Prostate gland (tissue), 2 donors: ENCODE data around the gene BCAT1. TPM values are rescaled to one million over a fixed set of nuclear protein-coding genes. Genes with fewer than 3 reads are reported as not detected.

Experiments
- DNase-seq: peaks from one replicate; pipeline ENCODE4 v3.0.0-alpha.2; 2019; ENCODE audit warnings: low spot score
- H3K27ac ChIP-seq, 2 donors: fragments of 200-600 bp; sonication (generic); 2 replicates each; pipeline ENCODE4 v1.5.1; 2017 to 2019
- H3K27me3 ChIP-seq: fragments of 200-600 bp; sonication (generic); replicated peaks from 2 replicates; pipeline ENCODE4 v1.5.1; 2019; ENCODE audit not compliant: insufficient read depth
- H3K36me3 ChIP-seq, 2 donors: fragments of 200-600 bp; sonication (generic); 1 replicate in 1 of 2; 2 replicates in 1 of 2; pipeline versions ENCODE4 v1.5.1 to v1.8.1; 2017 to 2019
- H3K4me1 ChIP-seq: fragments of 200-600 bp; sonication (generic); replicated peaks from 2 replicates; pipeline ENCODE4 v1.5.1; 2019
- H3K4me3 ChIP-seq, 2 donors: fragments of 200-600 bp; sonication (generic); 2 replicates each; pipeline ENCODE4 v1.5.1; 2017 to 2019
- H3K9me3 ChIP-seq: fragments of 200-600 bp; sonication (generic); 2 replicates; pipeline ENCODE4 v1.5.1; 2017
- POLR2A ChIP-seq: fragments of 450-650 bp; IDR thresholded peaks from one replicate; pipeline ENCODE4 v1.6.1; 2016; ENCODE audit warnings: antibody characterized with exemption, mild to moderate bottlenecking
- POLR2AphosphoS5 ChIP-seq: sonication (generic); formaldehyde crosslinking; IDR thresholded peaks from one replicate; pipeline ENCODE4 v1.6.1; 2017; ENCODE audit warnings: antibody characterized with exemption
- WGBS: methylation state at CpG from one replicate; pipeline ENCODE4 v1.1.5; 2018; 5-methylcytosine and 5-hydroxymethylcytosine counted together
- intact Hi-C: fragments of 100-400 bp; cut with DNase I; formaldehyde crosslinking; loops from one replicate; pipeline ENCODE4 v1.14.2; 2022
- total RNA-seq, 2 donors: library from RNA; depleted of rRNA; stranded (reverse); fragments of >200 nt; gene quantifications; one replicate each; pipeline ENCODE4 v1.1.0, GENCODE V29; 2016
- TF ChIP-seq, protein P1 (sequence below), 4 experiments: fragments of 200-600 bp in 2 of 4; fragments of 450-650 bp in 2 of 4; sonication (generic) in 2 of 4; IDR thresholded peaks; 1 replicate in 3 of 4; 2 replicates in 1 of 4; pipeline ENCODE4 v1.5.1; 2016 to 2019; ENCODE audit warnings: antibody characterized with exemption in 4 of 4, mild to moderate bottlenecking in 2 of 4, moderate library complexity in 2 of 4

BCAT1 gene
- total RNA-seq, 2 donors from 2014 or later = 0.59 to 43.1 TPM

DNA sequence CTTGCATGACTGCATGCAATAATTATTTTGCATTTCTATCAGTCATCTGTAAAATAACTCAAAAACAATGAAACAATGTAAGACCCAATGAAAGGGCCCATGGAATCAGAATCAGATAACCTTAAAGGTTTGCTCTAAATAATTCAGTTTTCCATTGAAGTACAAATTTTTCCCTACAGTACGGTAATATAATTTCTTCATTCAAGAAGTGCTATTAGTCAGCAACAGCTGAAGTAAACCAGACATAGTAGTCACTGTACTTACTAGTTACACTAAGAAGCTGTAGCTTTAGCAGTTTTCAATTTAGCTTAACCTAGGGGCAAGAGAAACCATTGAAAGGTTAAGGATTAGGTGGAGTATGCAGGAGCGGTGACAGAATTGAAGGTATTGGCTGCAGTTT lies 43.5 kb downstream of the BCAT1 start:
- intact Hi-C loops = no loop called here
- DNase-seq = no peak
- Histone ChIP-seq H3K4me3 (no peak overlapping the region), H3K27me3 (peaks cover 8% of the 10 kb centered on the region), H3K4me1 (no peaks in the 10 kb centered on the region), H3K36me3 (no peaks in the 10 kb centered on the region), H3K27ac (no peak overlapping the region), H3K9me3 (no peaks in the 10 kb centered on the region)
- TF ChIP-seq POLR2AphosphoS5 (no peak), POLR2A (no peak)
- TF ChIP-seq, protein P1, sequence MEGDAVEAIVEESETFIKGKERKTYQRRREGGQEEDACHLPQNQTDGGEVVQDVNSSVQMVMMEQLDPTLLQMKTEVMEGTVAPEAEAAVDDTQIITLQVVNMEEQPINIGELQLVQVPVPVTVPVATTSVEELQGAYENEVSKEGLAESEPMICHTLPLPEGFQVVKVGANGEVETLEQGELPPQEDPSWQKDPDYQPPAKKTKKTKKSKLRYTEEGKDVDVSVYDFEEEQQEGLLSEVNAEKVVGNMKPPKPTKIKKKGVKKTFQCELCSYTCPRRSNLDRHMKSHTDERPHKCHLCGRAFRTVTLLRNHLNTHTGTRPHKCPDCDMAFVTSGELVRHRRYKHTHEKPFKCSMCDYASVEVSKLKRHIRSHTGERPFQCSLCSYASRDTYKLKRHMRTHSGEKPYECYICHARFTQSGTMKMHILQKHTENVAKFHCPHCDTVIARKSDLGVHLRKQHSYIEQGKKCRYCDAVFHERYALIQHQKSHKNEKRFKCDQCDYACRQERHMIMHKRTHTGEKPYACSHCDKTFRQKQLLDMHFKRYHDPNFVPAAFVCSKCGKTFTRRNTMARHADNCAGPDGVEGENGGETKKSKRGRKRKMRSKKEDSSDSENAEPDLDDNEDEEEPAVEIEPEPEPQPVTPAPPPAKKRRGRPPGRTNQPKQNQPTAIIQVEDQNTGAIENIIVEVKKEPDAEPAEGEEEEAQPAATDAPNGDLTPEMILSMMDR (IDR thresholded peaks at IDR 0.05) = no peak
- 79% methylated on average over 2 of the region's 2 CpGs for WGBS

DNA sequence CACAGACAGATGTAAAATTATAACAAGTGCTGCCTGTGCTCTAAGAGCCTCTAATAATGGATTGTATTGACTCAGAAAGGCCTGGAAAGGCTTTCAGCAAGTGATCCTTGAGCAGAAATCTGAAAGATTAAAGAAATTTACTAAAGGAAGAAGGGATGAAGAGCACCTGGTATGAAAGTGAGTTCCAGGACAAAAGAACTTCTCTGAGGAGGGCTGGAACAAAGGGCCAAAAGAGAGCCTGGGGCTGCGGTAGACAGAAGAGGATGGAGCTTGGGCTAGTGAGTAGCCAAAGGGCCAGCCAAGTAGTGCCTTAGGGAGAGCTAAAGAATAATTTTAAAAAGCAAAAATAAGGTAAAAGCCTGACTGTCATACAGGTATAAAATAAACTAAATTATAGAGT lies 44.0 kb downstream of the BCAT1 start:
- Histone ChIP-seq H3K9me3 (no peaks in the 10 kb centered on the region), H3K27ac (no peak overlapping the region), H3K27me3 (peaks cover 8% of the 10 kb centered on the region), H3K36me3 (no peaks in the 10 kb centered on the region), H3K4me1 (no peaks in the 10 kb centered on the region), H3K4me3 (no peak overlapping the region)
- TF ChIP-seq, protein P1 (IDR thresholded peaks at IDR 0.05) = no peak
- TF ChIP-seq POLR2A = no peak
- TF ChIP-seq POLR2AphosphoS5 = no peak
- WGBS = 91% methylated on average over 1 of the region's 1 CpG
- DNase-seq = no peak
- intact Hi-C loops = no loop called here

DNA sequence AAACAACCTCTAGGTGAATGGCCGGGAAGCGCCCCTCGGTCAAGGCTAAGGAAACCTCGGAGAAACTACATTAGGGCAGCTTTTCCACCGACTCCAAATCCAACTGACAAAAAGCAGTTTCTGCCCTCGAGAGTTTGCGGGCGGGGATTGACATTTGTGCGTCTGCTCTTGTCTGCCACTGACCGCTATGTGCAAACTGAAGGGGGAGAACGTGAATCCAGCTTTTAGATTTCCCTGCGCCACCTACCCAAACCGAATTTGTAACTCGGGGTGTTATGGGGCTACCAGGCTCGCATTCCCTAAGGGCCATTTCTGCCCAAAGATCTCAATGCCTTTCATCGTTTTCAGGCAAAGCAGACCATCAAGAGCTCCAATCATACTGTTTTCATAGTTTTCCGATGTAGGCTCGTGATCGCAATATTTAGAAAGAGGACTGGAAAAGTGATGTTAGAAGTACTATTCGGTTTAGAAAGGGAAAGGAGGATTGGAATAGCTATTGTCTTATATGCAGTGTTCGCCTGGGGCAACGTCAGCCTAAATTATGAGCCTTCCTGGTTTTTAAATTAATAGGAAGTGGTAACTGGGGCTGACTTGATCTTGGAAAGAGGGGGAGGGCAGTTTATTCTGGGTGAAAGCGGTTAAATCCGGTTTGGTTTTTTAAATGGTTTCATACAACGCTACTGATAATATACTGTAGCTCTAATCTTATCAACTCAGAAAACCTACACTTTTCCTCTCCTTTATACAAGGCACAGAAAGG lies 45.4 kb downstream of the BCAT1 start:
- Histone ChIP-seq H3K9me3 (no peaks in the 10 kb centered on the region), H3K27ac (no peak overlapping the region), H3K4me3 (peak overlapping the region; percentile 24 to 33), H3K27me3 (peaks cover 8% of the 10 kb centered on the region), H3K4me1 (no peaks in the 10 kb centered on the region), H3K36me3 (no peaks in the 10 kb centered on the region)
- TF ChIP-seq POLR2AphosphoS5 (no peak), POLR2A (no peak)
- TF ChIP-seq, protein P1 (IDR thresholded peaks at IDR 0.05) = no peak
- intact Hi-C loops = no loop called here
- DNase-seq = no peak
- WGBS = 35% methylated on average over 25 of the region's 25 CpGs

DNA sequence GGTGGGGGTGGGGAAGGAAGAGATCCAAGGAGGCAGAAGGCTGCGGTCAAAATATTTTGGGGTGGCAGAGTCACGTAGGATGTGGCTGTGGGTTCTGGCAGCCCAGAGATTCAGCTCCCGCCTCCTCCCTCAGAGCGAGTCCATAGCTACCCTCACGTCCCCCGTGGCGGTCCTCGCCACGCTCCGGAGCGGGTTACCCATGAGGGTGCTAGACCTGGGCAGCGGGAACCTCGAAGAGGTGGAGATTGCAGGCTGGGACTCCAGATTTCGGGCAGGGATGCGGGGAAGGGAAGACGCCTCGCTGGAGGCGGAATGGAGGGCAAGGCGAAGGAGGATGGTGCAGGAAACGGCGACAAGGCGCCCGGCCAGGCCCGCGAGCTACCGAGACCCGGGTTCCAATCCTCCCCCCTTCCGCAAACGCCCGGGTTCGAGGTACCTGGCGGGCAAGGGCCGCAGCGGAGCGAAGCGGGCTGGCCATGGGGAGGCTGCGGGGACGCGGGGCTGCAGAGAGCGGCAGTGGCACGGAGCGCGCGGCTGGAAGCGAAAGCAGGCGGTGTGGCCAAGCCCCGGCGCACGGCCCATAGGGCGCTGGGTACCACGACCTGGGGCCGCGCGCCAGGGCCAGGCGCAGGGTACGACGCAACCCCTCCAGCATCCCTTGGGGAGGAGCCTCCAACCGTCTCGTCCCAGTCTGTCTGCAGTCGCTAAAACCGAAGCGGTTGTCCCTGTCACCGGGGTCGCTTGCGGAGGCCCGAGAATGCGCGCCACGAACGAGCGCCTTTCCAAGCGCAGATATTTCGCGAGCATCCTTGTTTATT lies 46.2 kb downstream of the BCAT1 start:
- no peak for DNase-seq
- intact Hi-C loops = no loop called here
- Histone ChIP-seq H3K9me3 (no peaks in the 10 kb centered on the region), H3K4me3 (peak overlapping the region; percentile 24 to 33), H3K27ac (no peak overlapping the region), H3K36me3 (no peaks in the 10 kb centered on the region), H3K4me1 (no peaks in the 10 kb centered on the region), H3K27me3 (peaks cover 8% of the 10 kb centered on the region)
- TF ChIP-seq POLR2AphosphoS5 (no peak), POLR2A (no peak)
- TF ChIP-seq, protein P1 (IDR thresholded peaks at IDR 0.05) = no peak
- WGBS = 3% methylated on average over 63 of the region's 74 CpGs
